ENCODE measurements around the gene MAPK7. TPM values are rescaled to one million over a fixed set of nuclear protein-coding genes. Genes with fewer than 3 reads are reported as not detected.

The MAPK7 gene
- polyA plus RNA-seq, 1 of the 3 experiments (the other 2 are of a cell fraction) = 19.1 TPM

- peak overlapping the region; percentile 98 to 99 for H3K27ac ChIP-seq (ENCODE audit: low read depth in 2 of 2, low read length in 1 of 2)
- H3K9me2 ChIP-seq = no peaks in the 10 kb centered on the region
- peak overlapping the region; percentile 77; the same call in 1 of the 2 replicates for H3K9ac ChIP-seq
- POLR2A ChIA-PET = interaction anchor here (0.7 to 2.8 kb wide), 4 partner anchors 8 to 25 kb away, joined by 3 to 29 read pairs (median 11); partner anchors contain the start of genes B9D1, MAPK7 and RNF112
- peak overlapping the region; percentile 55 to 69 for H3K4me3 ChIP-seq (ENCODE audit: low read depth in 2 of 2, low read length in 1 of 2)
- H3K27me3 ChIP-seq (ENCODE audit: insufficient read depth) = no peaks in the 10 kb centered on the region
- H3K9me3 ChIP-seq = no peaks in the 10 kb centered on the region
- TF ChIP-seq TCF12 (IDR thresholded peaks at IDR 0.05) = peak; percentile 44; the same call in 1 of the 2 replicates
- TF ChIP-seq PBX3 (IDR thresholded peaks at IDR 0.05) = peak; percentile 53
- no peak for TF ChIP-seq FOXJ3 (CRISPR knock-in tag; IDR thresholded peaks at IDR 0.05)
- TF ChIP-seq MEF2A (IDR thresholded peaks at IDR 0.05; ENCODE audit: borderline replicate concordance, low read depth) = no peak
- TF ChIP-seq CHD2 (IDR thresholded peaks at IDR 0.05; ENCODE audit: low read length, partially characterized antibody) = no peak
- TF ChIP-seq USF2 (IDR thresholded peaks at IDR 0.05; ENCODE audit: borderline replicate concordance, low read depth, low read length) = no peak
- TF ChIP-seq FOSL2 (IDR thresholded peaks at IDR 0.05; ENCODE audit: borderline replicate concordance, low read depth) = peak; percentile 54; the same call in 1 of the 2 replicates
- 0 out of 2 replicates have a peak, but pooled peaks have one; percentile 11 for TF ChIP-seq MXI1 (IDR thresholded peaks at IDR 0.05; ENCODE audit: low read depth, low read length)
- 0 out of 2 replicates have a peak, but pooled peaks have one; percentile 60 for TF ChIP-seq YY1 (IDR thresholded peaks at IDR 0.05; ENCODE audit: low read depth)
- TF ChIP-seq NFIC (IDR thresholded peaks at IDR 0.05; ENCODE audit: borderline replicate concordance) = no peak
- TF ChIP-seq JUND (IDR thresholded peaks at IDR 0.05) = peak; percentile 57
- peak; percentile 77; the same call in 1 of the 2 replicates for TF ChIP-seq SIN3A (IDR thresholded peaks at IDR 0.05; ENCODE audit: borderline replicate concordance, low read depth, low read length)
- TF ChIP-seq ZBTB33 (IDR thresholded peaks at IDR 0.05; ENCODE audit: borderline replicate concordance, low read depth) = no peak
- peaks cover 42% of the 10 kb centered on the region for H3K79me2 ChIP-seq (ENCODE audit: insufficient read depth)
- peak overlapping the region; percentile 92 for H3K4me2 ChIP-seq
- H3F3A ChIP-seq (replicated peaks; ENCODE audit: insufficient read depth) = peaks cover 55% of the 10 kb centered on the region
- H2AFZ ChIP-seq (ENCODE audit: low read depth) = no peak overlapping the region
- 18% methylated on average over 10 of the region's 20 CpGs for WGBS (ENCODE audit: low lambda C conversion rate)
- peaks cover 12 to 29% of the 10 kb centered on the region in 2 experiments for H3K36me3 ChIP-seq (replicated peaks in 1 of 2; ENCODE audit: control insufficient read depth in 1 of 2, insufficient read depth in 2 of 2, low read length in 1 of 2)
- peaks cover 58 to 82% of the 10 kb centered on the region in 2 experiments for H3K4me1 ChIP-seq (ENCODE audit: control insufficient read depth in 1 of 2, insufficient read depth in 2 of 2, low read depth in 1 of 2, low read length in 1 of 2)
- DNase-seq = peak; percentile 42
- 0 out of 2 replicates have a peak, but pooled peaks cover 7% of the 10 kb centered on the region for H4K20me1 ChIP-seq (ENCODE audit: insufficient read depth)
- CTCF ChIA-PET = interaction anchor here (0.7 to 7.2 kb wide), 4 partner anchors 24 to 139 kb away, joined by 3 to 56 read pairs (median 17); partner anchors contain the start of genes B9D1 and RNF112
Observed at GRCh38 chr17:19386051-19386929, 8.0 kb downstream of the MAPK7 start.

Measured in SK-N-SH (cell line).